HAP-1 (cell line): ENCODE results near the gene ROBO4.

Source experiments
- DNase-seq, 2 experiments: peaks; one replicate each; pipeline ENCODE4 v3.0.0-alpha.2; 2016 to 2020; ENCODE audit warnings: low spot score in 2 of 2
- H3K27me3 ChIP-seq: fragments of 250-450 bp; sonication (Bioruptor Pico); 2 replicates; pipeline ENCODE4 v1.5.1; 2020; ENCODE audit warnings: low read depth, mild to moderate bottlenecking, moderate library complexity
- H3K36me3 ChIP-seq: fragments of 250-450 bp; sonication (Bioruptor Pico); replicated peaks from 2 replicates; pipeline ENCODE4 v1.5.1; 2020; ENCODE audit warnings: mild to moderate bottlenecking
- H3K4me1 ChIP-seq: fragments of 250-450 bp; sonication (Bioruptor Pico); 2 replicates; pipeline ENCODE4 v1.5.1; 2020; ENCODE audit warnings: mild to moderate bottlenecking
- H3K4me3 ChIP-seq: fragments of 250-450 bp; sonication (Bioruptor Pico); 2 replicates; pipeline ENCODE4 v1.5.1; 2020; ENCODE audit warnings: mild to moderate bottlenecking, moderate library complexity
- H3K9me3 ChIP-seq: fragments of 250-450 bp; sonication (Bioruptor Pico); 2 replicates; pipeline ENCODE4 v1.5.1; 2020; ENCODE audit warnings: mild to moderate bottlenecking, moderate library complexity
- in situ Hi-C: fragments of 300-500 bp; cut with MboI; formaldehyde crosslinking; loops from 3 replicates; pipeline ENCODE4 v1.14.3; 2020; ENCODE audit warnings: low sequenced_read_pairs, inconsistent platforms, mixed read lengths

ROBO4 gene

GRCh38 chr11:124897674-124898262 is at the start of gene ROBO4:
TSS of gene ROBO4 (minus strand) at chr11:124897865. CDS start at chr11:124897795, 70 bp downstream.
- Histone ChIP-seq H3K4me3 (no peak within 1 kb of the TSS), H3K4me1 (no peaks in the 10 kb centered on the region), H3K9me3 (no peaks in the 10 kb centered on the region), H3K27me3 (peaks cover 30% of the 10 kb centered on the region), H3K36me3 (no peaks in the 10 kb centered on the region)
- in situ Hi-C loops: no loop called here
- no peak for DNase-seq

GRCh38 chr11:124946735-124947141 is 49.1 kb upstream of the ROBO4 start:
- DNase-seq: no peak
- Histone ChIP-seq H3K4me3 (no peak overlapping the region), H3K4me1 (no peaks in the 10 kb centered on the region), H3K36me3 (no peaks in the 10 kb centered on the region), H3K27me3 (peaks cover 3% of the 10 kb centered on the region; the same call in 1 of the 2 replicates), H3K9me3 (no peaks in the 10 kb centered on the region)
- in situ Hi-C loops: no loop called here

GRCh38 chr11:124945826-124946225 is 48.2 kb upstream of the ROBO4 start:
- in situ Hi-C loops: no loop called here
- H3K4me3 ChIP-seq: no peak overlapping the region
- H3K27me3 ChIP-seq: peaks cover 3% of the 10 kb centered on the region; the same call in 1 of the 2 replicates
- no peaks in the 10 kb centered on the region for H3K4me1 ChIP-seq
- H3K36me3 ChIP-seq: no peaks in the 10 kb centered on the region
- DNase-seq: no peak
- H3K9me3 ChIP-seq: no peaks in the 10 kb centered on the region

GRCh38 chr11:124944565-124944964 is 46.9 kb upstream of the ROBO4 start:
- Histone ChIP-seq H3K4me1 (no peaks in the 10 kb centered on the region), H3K4me3 (no peak overlapping the region), H3K9me3 (no peaks in the 10 kb centered on the region), H3K27me3 (peaks cover 8% of the 10 kb centered on the region), H3K36me3 (no peaks in the 10 kb centered on the region)
- in situ Hi-C loops: no loop called here
- no peak for DNase-seq

GRCh38 chr11:124943741-124944140 is 46.1 kb upstream of the ROBO4 start:
- in situ Hi-C loops: no loop called here
- Histone ChIP-seq H3K27me3 (peaks cover 10% of the 10 kb centered on the region), H3K4me1 (no peaks in the 10 kb centered on the region), H3K9me3 (no peaks in the 10 kb centered on the region), H3K4me3 (no peak overlapping the region), H3K36me3 (no peaks in the 10 kb centered on the region)
- DNase-seq: no peak

GRCh38 chr11:124943254-124943616 is 45.6 kb upstream of the ROBO4 start:
- Histone ChIP-seq H3K27me3 (peaks cover 10% of the 10 kb centered on the region), H3K9me3 (no peaks in the 10 kb centered on the region), H3K36me3 (no peaks in the 10 kb centered on the region), H3K4me1 (no peaks in the 10 kb centered on the region), H3K4me3 (no peak overlapping the region)
- no peak for DNase-seq
- in situ Hi-C loops: no loop called here

GRCh38 chr11:124942466-124943253 is 45.0 kb upstream of the ROBO4 start:
- Histone ChIP-seq H3K4me3 (no peak overlapping the region), H3K36me3 (no peaks in the 10 kb centered on the region), H3K9me3 (no peaks in the 10 kb centered on the region), H3K4me1 (no peaks in the 10 kb centered on the region), H3K27me3 (peaks cover 10% of the 10 kb centered on the region)
- no peak for DNase-seq
- in situ Hi-C loops: no loop called here

- H3K27me3 ChIP-seq: peaks cover 19% of the 10 kb centered on the region
- no peaks in the 10 kb centered on the region for H3K4me1 ChIP-seq
- DNase-seq: no peak
- in situ Hi-C loops: no loop called here
- H3K4me3 ChIP-seq: no peak overlapping the region
- H3K36me3 ChIP-seq: no peaks in the 10 kb centered on the region
- no peaks in the 10 kb centered on the region for H3K9me3 ChIP-seq
Measured at GRCh38 chr11:124941703-124942102, 44.0 kb upstream of the ROBO4 start.

GRCh38 chr11:124938970-124939369 is 41.3 kb upstream of the ROBO4 start:
- no peaks in the 10 kb centered on the region for H3K36me3 ChIP-seq
- H3K4me3 ChIP-seq: no peak overlapping the region
- H3K27me3 ChIP-seq: peaks cover 29% of the 10 kb centered on the region
- H3K4me1 ChIP-seq: no peaks in the 10 kb centered on the region
- no peak for DNase-seq
- H3K9me3 ChIP-seq: no peaks in the 10 kb centered on the region
- in situ Hi-C loops: no loop called here

- in situ Hi-C loops: no loop called here
- Histone ChIP-seq H3K4me1 (no peaks in the 10 kb centered on the region), H3K9me3 (no peaks in the 10 kb centered on the region), H3K36me3 (no peaks in the 10 kb centered on the region), H3K27me3 (peaks cover 29% of the 10 kb centered on the region), H3K4me3 (no peak overlapping the region)
- DNase-seq: no peak
Measured at GRCh38 chr11:124938206-124938765, 40.6 kb upstream of the ROBO4 start.

- Histone ChIP-seq H3K4me3 (no peak overlapping the region), H3K4me1 (no peaks in the 10 kb centered on the region), H3K36me3 (no peaks in the 10 kb centered on the region), H3K27me3 (peaks cover 29% of the 10 kb centered on the region), H3K9me3 (no peaks in the 10 kb centered on the region)
- DNase-seq: no peak
- in situ Hi-C loops: no loop called here
Measured at GRCh38 chr11:124937336-124937935, 39.8 kb upstream of the ROBO4 start.

GRCh38 chr11:124935548-124936514 is 38.2 kb upstream of the ROBO4 start, which contains the start of gene HEPACAM:
TSS of gene HEPACAM (minus strand) at chr11:124936047. CDS start at chr11:124936006, 41 bp downstream.
- Histone ChIP-seq H3K4me1 (no peaks in the 10 kb centered on the region), H3K36me3 (no peaks in the 10 kb centered on the region), H3K27me3 (peaks cover 31% of the 10 kb centered on the region), H3K4me3 (no peak within 1 kb of the TSS), H3K9me3 (no peaks in the 10 kb centered on the region)
- DNase-seq: no peak
- in situ Hi-C loops: no loop called here

GRCh38 chr11:124934862-124935547 is 37.3 kb upstream of the ROBO4 start:
- DNase-seq: no peak
- peaks cover 31% of the 10 kb centered on the region for H3K27me3 ChIP-seq
- H3K4me3 ChIP-seq: no peak overlapping the region
- H3K9me3 ChIP-seq: no peaks in the 10 kb centered on the region
- no peaks in the 10 kb centered on the region for H3K36me3 ChIP-seq
- H3K4me1 ChIP-seq: no peaks in the 10 kb centered on the region
- in situ Hi-C loops: no loop called here
